ENCODE results near the gene FCER2. TPM values are rescaled to one million over a fixed set of nuclear protein-coding genes. Genes with fewer than 3 reads are reported as not detected.

The FCER2 gene
- total RNA-seq, 1 donor from 2014 or later, result not detected

DNA sequence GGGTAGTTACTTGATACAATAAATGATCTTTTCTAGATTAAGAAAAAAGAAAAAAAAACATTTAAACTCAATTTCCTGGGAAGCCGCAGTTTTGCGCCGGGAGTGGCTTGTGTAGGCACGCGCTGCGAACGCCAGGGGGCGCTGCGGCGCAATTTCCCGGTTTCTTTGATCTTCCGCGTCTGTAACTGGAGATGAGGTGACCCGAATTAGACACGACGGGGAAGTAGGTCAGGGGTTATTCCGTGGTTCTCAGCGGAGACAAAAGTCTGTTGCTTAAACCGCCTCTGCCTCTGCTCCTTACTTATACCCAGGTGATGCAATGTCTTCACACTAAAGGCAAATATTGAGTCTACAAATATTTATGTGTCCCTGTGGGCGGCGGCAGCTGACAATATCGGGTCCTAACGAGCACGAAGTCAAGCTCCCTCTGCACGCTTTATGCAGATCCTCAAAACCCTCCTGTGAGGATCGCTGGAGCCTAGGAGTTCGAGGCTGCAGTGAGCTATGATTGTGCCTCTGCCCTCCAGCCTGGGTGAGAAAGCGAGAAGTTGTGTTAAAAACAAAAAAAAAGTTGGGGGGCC is 49.8 kb downstream of the FCER2 start:
- H3K4me3 Mint-ChIP-seq, result peak overlapping the region; percentile 60
- no peaks in the 10 kb centered on the region for H3K36me3 Mint-ChIP-seq
- peak overlapping the region; percentile 53 for H3K27ac Mint-ChIP-seq
- H3K4me1 Mint-ChIP-seq, result peaks cover 11% of the 10 kb centered on the region
- H3K9me3 Mint-ChIP-seq, result no peaks in the 10 kb centered on the region
- peak; percentile 74 to 96 for DNase-seq (ENCODE audit: low spot score in 2 of 2, unreplicated experiment in 2 of 2)
- TF ChIP-seq, protein P1, sequence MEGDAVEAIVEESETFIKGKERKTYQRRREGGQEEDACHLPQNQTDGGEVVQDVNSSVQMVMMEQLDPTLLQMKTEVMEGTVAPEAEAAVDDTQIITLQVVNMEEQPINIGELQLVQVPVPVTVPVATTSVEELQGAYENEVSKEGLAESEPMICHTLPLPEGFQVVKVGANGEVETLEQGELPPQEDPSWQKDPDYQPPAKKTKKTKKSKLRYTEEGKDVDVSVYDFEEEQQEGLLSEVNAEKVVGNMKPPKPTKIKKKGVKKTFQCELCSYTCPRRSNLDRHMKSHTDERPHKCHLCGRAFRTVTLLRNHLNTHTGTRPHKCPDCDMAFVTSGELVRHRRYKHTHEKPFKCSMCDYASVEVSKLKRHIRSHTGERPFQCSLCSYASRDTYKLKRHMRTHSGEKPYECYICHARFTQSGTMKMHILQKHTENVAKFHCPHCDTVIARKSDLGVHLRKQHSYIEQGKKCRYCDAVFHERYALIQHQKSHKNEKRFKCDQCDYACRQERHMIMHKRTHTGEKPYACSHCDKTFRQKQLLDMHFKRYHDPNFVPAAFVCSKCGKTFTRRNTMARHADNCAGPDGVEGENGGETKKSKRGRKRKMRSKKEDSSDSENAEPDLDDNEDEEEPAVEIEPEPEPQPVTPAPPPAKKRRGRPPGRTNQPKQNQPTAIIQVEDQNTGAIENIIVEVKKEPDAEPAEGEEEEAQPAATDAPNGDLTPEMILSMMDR (IDR thresholded peaks at IDR 0.05; ENCODE audit: unreplicated experiment), result peak; percentile 100
- peaks cover 19% of the 10 kb centered on the region for H3K27me3 Mint-ChIP-seq (ENCODE audit: low read depth)

DNA sequence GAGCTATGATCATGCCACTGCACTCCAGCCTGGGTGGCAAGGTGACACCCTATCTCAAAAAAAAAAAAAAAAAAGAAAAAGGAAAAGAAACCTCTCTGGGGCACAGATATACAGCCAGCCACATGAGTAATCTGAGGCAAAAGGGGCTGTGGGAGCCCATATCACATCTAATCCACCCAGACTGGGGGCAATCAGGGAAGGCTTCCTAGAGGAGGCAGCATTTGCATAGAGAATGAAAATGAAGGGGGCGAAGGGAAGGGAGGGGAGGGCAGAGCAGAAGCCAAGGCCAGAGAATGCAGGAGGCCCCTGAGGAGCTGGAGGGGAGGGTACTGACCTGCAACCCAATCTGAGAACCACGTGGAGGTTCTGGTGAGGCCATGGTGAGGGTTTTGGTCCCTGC is 51.8 kb downstream of the FCER2 start:
- DNase-seq (ENCODE audit: low spot score in 2 of 2, unreplicated experiment in 2 of 2), result no peak
- Mint-ChIP-seq H3K36me3 (no peaks in the 10 kb centered on the region), H3K27me3 (ENCODE audit: low read depth) (peaks cover 12% of the 10 kb centered on the region), H3K4me3 (no peak overlapping the region), H3K4me1 (peaks cover 11% of the 10 kb centered on the region), H3K27ac (no peak overlapping the region), H3K9me3 (no peaks in the 10 kb centered on the region)
- TF ChIP-seq, protein P1 (IDR thresholded peaks at IDR 0.05; ENCODE audit: unreplicated experiment), result no peak

DNA sequence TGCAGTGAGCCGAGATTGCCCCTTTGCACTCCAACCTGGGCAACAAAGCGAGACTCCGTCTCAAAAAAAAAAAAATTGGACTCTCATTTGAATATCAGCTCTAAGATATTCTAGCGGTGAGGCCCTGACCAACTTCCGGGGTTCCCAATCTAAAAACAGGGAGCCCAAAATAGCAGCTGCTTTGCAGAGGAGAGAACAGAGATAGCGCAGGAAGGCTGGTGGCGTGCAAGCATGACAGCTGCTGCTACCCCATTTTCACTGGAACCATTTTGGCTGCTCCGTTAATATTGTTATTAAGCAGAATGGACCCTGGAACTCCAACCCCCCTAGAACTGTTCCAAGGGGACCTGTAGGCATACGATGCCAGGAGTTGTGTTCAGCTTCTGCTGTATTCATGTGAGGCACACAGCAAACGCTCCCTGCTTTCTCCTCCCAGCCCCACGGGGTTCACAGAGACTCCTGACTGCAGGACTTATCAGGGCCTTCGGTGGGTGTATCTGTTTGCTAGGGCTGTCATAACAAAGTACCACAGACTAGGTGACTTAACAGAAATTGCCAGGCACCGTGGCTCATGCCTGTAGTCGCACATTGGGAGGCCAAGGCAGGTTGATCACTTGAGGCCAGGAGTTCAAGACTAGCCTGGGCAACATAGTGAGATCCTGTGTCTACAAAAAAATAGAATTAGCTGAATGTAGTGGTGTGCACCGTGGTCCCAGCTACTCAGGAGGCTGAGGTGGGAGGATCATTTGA is 53.5 kb downstream of the FCER2 start:
- H3K9me3 Mint-ChIP-seq, result no peaks in the 10 kb centered on the region
- TF ChIP-seq, protein P1 (IDR thresholded peaks at IDR 0.05; ENCODE audit: unreplicated experiment), result no peak
- H3K4me1 Mint-ChIP-seq, result peaks cover 4% of the 10 kb centered on the region
- no peak for DNase-seq (ENCODE audit: low spot score in 2 of 2, unreplicated experiment in 2 of 2)
- peaks cover 4% of the 10 kb centered on the region for H3K36me3 Mint-ChIP-seq
- peaks cover 12% of the 10 kb centered on the region for H3K27me3 Mint-ChIP-seq (ENCODE audit: low read depth)
- no peak overlapping the region for H3K27ac Mint-ChIP-seq
- no peak overlapping the region for H3K4me3 Mint-ChIP-seq

DNA sequence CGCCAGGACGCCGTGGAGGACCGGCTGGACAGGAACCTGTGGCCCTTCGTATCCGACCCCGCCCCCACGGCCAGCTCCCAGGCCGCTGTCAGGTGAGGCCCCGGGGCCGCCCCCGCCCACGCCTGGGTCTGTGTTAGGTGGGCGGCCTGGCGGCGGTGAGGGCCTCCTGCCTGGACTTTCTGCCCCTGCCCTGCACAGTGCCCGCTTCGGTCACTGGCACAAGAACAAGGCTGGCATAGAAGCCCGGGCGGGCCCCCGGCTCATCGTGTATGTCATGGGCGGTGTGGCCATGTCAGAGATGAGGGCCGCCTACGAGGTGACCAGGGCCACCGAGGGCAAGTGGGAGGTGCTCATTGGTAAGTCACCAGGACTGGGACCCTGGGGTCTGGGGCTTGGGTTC is 54.8 kb downstream of the FCER2 start:
- Mint-ChIP-seq H3K9me3 (no peaks in the 10 kb centered on the region), H3K4me1 (peaks cover 2% of the 10 kb centered on the region), H3K27ac (no peak overlapping the region), H3K36me3 (peaks cover 4% of the 10 kb centered on the region), H3K4me3 (no peak overlapping the region), H3K27me3 (ENCODE audit: low read depth) (peaks cover 9% of the 10 kb centered on the region)
- TF ChIP-seq, protein P1 (IDR thresholded peaks at IDR 0.05; ENCODE audit: unreplicated experiment), result no peak
- DNase-seq (ENCODE audit: low spot score in 2 of 2, unreplicated experiment in 2 of 2), result no peak

DNA sequence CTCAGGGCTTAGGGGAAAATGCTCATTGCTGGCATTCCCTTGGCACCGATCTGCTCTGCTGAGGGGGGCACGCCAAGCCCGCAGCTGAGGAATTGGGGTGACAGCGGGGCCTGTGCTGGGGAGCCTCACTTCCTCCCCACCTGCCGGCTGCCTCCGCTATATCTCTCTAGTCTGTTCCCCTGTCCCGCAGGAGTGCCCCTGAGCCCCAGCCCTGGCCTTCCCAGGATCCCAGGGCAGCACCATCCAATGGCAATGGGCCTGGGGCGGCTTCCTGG is 55.6 kb downstream of the FCER2 start:
- H3K27me3 Mint-ChIP-seq (ENCODE audit: low read depth), result peaks cover 5% of the 10 kb centered on the region
- no peaks in the 10 kb centered on the region for H3K4me1 Mint-ChIP-seq
- no peaks in the 10 kb centered on the region for H3K9me3 Mint-ChIP-seq
- no peak overlapping the region for H3K27ac Mint-ChIP-seq
- no peak for DNase-seq (ENCODE audit: low spot score in 2 of 2, unreplicated experiment in 2 of 2)
- no peak overlapping the region for H3K4me3 Mint-ChIP-seq
- TF ChIP-seq, protein P1 (IDR thresholded peaks at IDR 0.05; ENCODE audit: unreplicated experiment), result no peak
- H3K36me3 Mint-ChIP-seq, result peaks cover 4% of the 10 kb centered on the region
